HG03565 (cell line): ENCODE data around the gene THEM4.

Experiments used
- ATAC-seq: cut with Tn5 transposase; IDR thresholded peaks from one replicate; pipeline ENCODE4 v1.9.1; 2021; ENCODE audit warnings: mild to moderate bottlenecking, moderate library complexity; ENCODE audit not compliant: unreplicated experiment

Gene THEM4

GRCh38 chr1:151839082-151839412, 70.3 kb downstream of the THEM4 start:
- ATAC-seq: no peak

- no peak for ATAC-seq
Measured at GRCh38 chr1:151838222-151839081, 70.9 kb downstream of the THEM4 start.

DNA sequence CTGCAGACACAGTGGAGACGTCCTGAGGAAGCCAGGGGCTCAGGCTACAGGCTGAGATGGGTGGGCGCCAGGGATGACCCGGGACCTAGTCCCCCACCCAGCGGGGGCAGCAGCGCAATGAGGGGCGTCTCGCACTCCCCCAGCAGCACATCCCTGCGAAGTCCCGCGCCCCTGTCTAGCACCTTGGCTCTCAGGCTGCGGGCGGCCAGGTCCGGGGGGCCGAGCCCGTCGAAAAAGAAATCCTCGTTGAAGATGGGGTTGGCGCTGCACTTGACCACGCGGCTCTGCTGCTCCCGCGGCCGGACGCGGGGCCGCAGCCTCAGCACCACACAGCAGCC, 71.5 kb downstream of the THEM4 start:
- ATAC-seq: no peak

DNA sequence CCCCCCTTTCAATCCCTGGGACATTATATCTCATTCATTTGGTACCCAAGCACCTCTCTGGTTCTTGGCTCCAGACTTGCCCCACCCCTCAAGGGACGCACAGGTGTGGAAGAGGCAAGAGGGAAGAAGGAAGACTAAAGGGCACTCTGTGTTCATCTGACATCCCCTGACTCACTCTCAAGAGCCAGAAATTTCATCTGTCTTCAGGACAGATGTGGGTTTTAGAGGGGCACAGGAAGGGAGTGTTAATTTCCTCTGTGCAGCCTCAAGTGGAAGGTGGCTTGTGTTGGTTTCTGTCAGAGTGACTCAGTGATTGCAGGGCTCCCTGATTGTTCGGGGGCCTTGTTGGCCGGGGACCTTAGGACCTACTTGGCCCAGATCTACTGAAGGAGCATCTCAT, 72.1 kb downstream of the THEM4 start:
- ATAC-seq: no peak

- ATAC-seq: no peak
Measured at GRCh38 chr1:151835596-151835995, 73.7 kb downstream of the THEM4 start.

DNA sequence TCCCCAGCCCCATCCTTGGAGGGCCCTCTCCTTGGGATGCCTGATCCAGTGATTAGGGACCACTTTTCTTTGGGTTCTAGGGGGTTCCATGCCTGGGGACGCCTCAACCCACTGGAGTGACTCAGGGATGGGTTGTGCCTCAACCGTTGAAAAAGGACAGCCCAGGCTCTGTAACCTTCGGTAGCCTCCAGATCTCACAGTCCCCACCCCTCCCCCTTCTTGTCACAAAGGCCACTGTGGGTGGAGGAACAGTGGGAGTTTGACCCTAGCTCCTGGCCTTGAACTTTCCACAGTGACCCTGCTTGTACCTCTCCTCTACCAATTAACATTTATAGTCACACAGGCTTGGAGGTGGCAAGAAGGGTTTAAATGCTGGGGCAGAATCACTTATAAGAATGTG, 75.1 kb downstream of the THEM4 start:
- ATAC-seq: no peak

DNA sequence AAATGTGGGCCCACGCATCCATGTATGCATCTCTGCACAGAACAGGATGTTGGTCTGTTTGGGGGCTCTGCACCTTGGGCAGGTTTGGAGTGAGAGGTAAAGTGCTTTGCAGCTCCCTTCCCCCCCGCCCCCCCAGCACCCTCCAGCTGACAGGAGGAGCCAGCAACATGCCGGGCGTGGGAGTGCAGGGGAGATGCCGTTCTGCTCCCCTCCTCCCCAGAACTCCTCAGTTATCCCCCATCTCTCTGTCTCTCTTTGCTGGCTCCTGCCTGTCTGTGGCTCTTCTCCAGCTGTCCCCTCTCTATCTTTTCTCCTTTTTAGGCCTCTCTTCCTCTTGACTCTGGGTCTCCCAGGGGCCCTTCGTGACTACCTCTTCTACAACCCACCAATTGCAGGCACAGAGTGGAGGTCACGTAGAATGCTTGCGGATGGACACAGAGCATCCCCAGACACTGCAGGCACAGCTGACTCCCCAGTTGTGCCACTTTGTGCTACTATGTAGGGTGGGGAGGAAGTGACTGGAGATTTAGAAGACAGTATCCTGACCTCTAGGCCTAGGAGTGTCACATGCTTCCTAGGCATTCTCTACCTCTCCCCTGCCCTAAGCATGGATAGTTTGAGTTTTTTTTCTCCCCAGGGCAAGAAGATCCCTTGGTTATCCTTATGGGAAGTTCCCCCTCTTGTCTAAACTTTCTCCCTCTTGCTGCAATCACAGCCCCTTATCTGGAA, 76.0 kb downstream of the THEM4 start:
- ATAC-seq: no peak

GRCh38 chr1:151832318-151832980, 76.9 kb downstream of the THEM4 start:
- ATAC-seq: no peak

- ATAC-seq: no peak
Measured at GRCh38 chr1:151831605-151832004, 77.7 kb downstream of the THEM4 start, which contains the start of gene RORC. Gene RORC (minus strand): TSS chr1:151831802. CDS start chr1:151831764, 38 bp downstream.

DNA sequence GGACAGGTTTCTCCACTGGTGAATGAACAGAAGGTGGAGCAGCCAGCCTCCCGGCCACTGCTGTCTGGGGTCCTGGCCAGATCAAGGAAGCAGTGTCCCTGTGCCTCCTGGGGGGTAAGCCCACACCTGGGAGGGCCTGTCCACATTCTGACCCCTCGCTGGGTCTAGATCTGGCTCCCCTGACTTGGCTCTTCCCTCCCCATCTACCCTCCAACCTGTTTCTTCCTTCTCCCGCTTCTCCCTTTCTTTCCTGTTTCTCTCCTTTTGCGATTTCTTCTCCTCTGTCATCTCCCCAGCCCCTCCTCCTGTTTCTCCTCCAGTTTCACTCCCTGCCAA, 78.1 kb downstream of the THEM4 start:
- no peak for ATAC-seq

DNA sequence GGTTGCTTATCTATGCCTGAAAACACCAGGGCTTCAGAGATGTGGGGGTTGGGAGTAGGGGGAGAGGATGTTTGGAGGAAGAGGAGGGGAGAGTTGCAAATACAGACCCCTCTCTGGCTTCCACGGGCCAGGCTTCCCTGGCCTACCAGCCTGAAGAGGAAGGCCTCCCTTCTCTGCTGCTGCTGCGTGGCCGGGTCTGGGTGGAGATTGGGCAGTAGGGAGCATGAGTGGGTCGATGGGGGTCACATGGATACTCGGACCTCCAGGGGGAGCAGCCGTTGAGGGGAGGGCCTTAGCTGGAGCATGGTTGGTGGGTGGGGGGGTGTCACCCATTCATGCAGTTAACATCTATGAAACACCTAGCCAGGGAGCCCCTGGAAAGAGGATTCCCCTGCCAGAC, 79.3 kb downstream of the THEM4 start:
- no peak for ATAC-seq

DNA sequence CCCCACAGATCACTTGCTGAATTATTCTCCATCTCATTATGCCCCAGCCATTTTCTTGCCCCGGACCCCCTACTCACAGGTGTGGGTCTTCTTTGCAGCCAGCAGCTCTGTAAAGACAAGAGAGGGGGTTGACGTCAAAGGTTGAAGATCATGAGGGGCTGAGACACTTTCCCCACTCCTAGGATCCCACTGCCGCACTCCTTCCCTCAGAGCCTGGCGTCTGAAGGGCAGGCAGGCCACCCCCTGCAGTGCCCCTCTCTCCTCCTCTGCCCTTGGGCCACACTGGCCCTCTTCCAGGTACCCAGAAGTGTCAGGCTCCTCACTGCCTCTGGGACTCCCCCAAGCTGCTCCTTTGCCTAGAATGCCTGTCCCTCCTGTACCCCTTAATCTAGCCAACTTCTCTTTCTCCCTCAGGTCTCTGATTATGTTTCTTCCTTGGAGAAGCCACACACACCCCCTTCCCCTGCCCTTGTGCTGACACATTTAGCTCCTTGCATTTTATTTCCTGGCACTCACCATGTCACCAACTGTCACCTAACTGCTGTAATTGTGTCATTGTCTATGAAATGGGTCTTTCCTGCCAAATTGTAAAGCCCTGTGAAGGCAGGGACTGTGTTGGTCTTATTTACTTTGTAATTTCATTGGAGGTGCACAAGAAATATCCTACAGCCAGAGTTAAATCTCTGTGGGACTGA, 79.8 kb downstream of the THEM4 start:
- ATAC-seq: no peak

DNA sequence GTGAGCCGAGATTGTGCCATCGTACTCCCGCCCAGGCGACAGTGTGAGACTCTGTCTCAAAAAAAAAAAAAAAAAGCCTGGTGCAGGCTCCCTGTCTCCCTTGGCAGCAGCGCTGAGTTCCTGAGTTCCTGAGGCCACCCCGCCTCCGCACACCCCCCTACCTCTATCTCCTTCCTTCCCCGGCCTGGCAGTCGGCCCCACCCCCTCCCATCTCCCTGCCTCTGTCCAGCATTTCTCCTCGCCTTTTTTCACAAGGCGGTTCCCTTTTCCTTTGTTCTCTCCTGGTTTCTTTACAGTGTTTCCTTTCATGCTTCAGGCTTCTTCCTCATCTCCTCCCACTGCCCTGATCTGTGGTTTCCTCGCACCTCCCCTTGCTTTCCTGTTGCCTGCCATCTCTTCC, 80.4 kb downstream of the THEM4 start:
- ATAC-seq: no peak

DNA sequence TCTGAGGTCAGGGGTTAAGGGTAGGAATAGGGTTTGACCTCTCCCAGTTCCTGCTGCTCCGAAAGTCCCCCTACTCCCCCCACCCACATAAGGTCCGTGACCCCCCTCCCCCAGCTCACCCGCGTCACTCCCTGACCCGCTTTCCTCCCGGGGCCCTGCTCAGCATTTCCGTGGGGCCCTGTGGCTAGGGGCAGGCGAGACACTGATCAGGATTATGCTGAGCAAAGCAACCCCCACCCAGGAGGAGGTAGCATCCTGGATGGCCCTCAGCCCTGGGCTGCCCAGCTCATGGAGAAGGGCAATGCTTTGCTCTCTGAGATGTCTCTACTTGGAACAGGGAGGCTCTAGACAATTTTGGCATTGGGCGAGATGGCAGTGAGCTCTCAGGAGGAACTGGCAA, 81.5 kb downstream of the THEM4 start:
- ATAC-seq: no peak

DNA sequence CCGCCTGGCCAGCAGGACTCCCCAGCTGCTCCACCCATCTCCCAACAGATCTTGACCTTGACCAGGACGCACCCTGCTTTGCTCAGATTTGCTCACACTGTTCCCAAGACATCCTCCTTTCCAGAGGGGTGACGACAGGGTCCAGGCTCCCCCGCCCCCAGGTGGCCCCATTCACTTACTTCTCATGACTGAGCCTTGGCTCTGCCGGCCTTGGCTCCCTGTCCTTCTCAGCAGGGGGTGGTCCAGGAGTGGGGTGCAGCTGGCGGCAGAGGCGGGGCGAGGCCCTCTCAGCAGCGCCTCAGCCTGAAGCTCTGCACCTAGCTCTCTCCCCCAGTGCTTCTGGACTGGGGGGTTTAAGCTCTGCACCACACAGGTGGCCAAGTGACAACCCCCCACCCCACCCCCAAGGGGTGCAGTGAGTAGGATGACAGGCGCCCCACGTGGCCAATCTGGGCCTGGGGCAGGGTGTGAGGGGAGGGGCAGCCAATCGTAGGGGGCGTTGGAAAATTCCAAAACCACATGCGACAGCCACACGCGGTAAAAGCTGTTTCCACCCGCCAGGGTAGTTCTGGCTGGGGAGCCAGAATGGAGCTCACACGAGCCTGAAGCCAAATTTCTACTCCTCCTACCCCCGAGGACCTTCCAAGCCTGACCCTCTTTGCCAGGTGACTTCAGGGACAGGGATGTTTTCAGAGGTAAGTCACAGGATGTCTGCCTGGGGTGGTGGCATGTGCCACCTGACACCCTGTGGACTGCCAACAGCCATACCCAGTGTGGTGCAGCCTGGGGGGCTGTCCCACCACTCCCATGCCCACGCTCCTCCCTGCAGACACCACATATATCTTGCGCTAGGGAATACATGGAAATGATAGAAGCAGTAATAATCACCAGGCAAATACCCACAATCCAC, 83.3 kb downstream of the THEM4 start:
- no peak for ATAC-seq

DNA sequence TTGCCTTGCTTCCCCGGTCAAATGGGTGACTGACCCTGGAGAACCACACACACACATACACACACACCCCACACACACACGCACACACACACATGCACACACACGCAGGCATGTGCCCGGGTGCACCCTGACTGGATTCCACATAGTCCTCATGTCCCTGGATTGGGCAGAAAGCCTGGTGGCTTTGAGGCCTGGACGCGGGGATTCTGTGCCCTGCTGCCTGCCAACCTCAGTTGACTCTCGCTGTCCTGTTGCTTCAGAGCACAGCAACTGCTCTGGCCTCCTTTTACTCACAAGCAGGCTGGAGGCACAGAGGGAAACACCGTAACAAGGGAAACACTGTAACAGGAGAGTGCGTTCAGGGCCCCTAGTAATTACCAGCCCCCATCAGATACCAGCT, 84.1 kb downstream of the THEM4 start:
- no peak for ATAC-seq
